NB4 (cell line): ENCODE results near the gene AQP3.

ENCODE experiments used
- CTCF ChIP-seq: IDR thresholded peaks from one replicate; pipeline ENCODE4 v1.5.1; 2012; ENCODE audit warnings: low read depth, low read length
- MAX ChIP-seq: IDR thresholded peaks from 2 replicates; pipeline ENCODE4 v1.6.1; 2011; ENCODE audit warnings: low read depth, low read length
- POLR2A ChIP-seq: IDR thresholded peaks from 2 replicates; pipeline ENCODE4 v1.6.1; 2011; ENCODE audit warnings: mild to moderate bottlenecking; ENCODE audit not compliant: insufficient read length; ENCODE audit errors: extremely low read depth

- no peak for TF ChIP-seq CTCF
- no peak for TF ChIP-seq POLR2A
- no peak for TF ChIP-seq MAX
These were observed 29.3 kb downstream of the AQP3 start for GRCh38 chr9:33418090-33418489.
